GM12878 (cell line): ENCODE results near the gene KLF6. TPM values are rescaled to one million over a fixed set of nuclear protein-coding genes. Genes with fewer than 3 reads are reported as not detected.

Source experiments
- ATAC-seq: fragments of 200-7000 bp; cut with Tn5 transposase; 3 replicates; pipeline ENCODE4 v1.9.1; 2020; ENCODE audit warnings: mild to moderate bottlenecking, moderate library complexity
- BruUV-seq: library from RNA; stranded (reverse); fragments of 400-500 nt; replicated peaks from 2 replicates; lab custom pipeline; 2021; lab: Mats Ljungman, UMichigan
- CTCF ChIA-PET: fragments of 300-600 bp; sonication (Branson Sonifier 250); formaldehyde crosslinking; extraction: SDS; loops from one replicate; lab custom pipeline; 2021; ENCODE audit warnings: inconsistent platforms; lab: Yijun Ruan, JAX
- POLR2A ChIA-PET: fragments of 350-600 bp; formaldehyde crosslinking; extraction: SDS; loops from one replicate; lab custom pipeline; 2021; ENCODE audit warnings: inconsistent platforms; lab: Charles Lee
- RAD21 ChIA-PET: fragments of 300-600 bp; sonication (Branson Sonifier 250); formaldehyde crosslinking; loops from one replicate; lab custom pipeline; 2023; ENCODE audit warnings: antibody characterized with exemption; ENCODE audit not compliant: unreplicated experiment; lab: Charles Lee
- SMC1A ChIA-PET: fragments of 300-600 bp; sonication (Branson Sonifier 250); formaldehyde crosslinking; loops from one replicate; lab custom pipeline; 2023; ENCODE audit not compliant: unreplicated experiment, uncharacterized antibody; lab: Charles Lee
- DNase-seq: peaks from one replicate; pipeline ENCODE4 v3.0.0-alpha.2; 2011; ENCODE audit warnings: low read depth, low spot score
- FAIRE-seq: peaks from 3 replicates; lab custom pipeline; 2011; peaks lifted over from hg19 to GRCh38; lab: Jason Lieb, UNC
- H2AFZ ChIP-seq: 2 replicates; pipeline ENCODE4 v1.6.0; 2011; ENCODE audit warnings: low read depth, low read length, control low read depth; ENCODE audit not compliant: control insufficient read depth
- H3K27ac ChIP-seq: 2 replicates; pipeline ENCODE4 v1.5.1; 2011; ENCODE audit warnings: control low read depth; ENCODE audit not compliant: control insufficient read depth, insufficient read depth
- H3K27me3 ChIP-seq, 2 experiments: replicated peaks in 1 of 2; 2 replicates each; pipeline versions ENCODE4 v1.6.0 to v1.6.1; 2011; ENCODE audit warnings: low read length in 1 of 2; ENCODE audit not compliant: control insufficient read depth in 2 of 2, insufficient read depth in 2 of 2
- H3K36me3 ChIP-seq, 2 experiments: 2 replicates each; pipeline ENCODE4 v1.5.1; 2011; ENCODE audit warnings: low read length in 1 of 2; ENCODE audit not compliant: control insufficient read depth in 2 of 2, insufficient read depth in 2 of 2
- H3K4me1 ChIP-seq: 2 replicates; pipeline ENCODE4 v1.6.1; 2011; ENCODE audit warnings: mild to moderate bottlenecking, low read length, moderate library complexity, mixed read lengths; ENCODE audit not compliant: control insufficient read depth, insufficient read depth
- H3K4me2 ChIP-seq: 2 replicates; pipeline ENCODE4 v1.6.0; 2011; ENCODE audit warnings: control low read depth; ENCODE audit not compliant: control insufficient read depth, insufficient read depth
- H3K4me3 ChIP-seq: fragments of 200-600 bp; sonication (generic); 2 replicates; pipeline ENCODE4 v1.5.1; 2016
- H3K79me2 ChIP-seq: 2 replicates; pipeline ENCODE4 v1.6.0; 2011; ENCODE audit warnings: low read length; ENCODE audit not compliant: control insufficient read depth, insufficient read depth
- H3K9ac ChIP-seq: 2 replicates; pipeline ENCODE4 v1.8.0; 2011; ENCODE audit warnings: low read length, control low read depth, mixed read lengths; ENCODE audit not compliant: control insufficient read depth, insufficient read depth
- H3K9me3 ChIP-seq: replicated peaks from 3 replicates; pipeline ENCODE4 v1.5.1; 2011; ENCODE audit warnings: mild to moderate bottlenecking, low read length; ENCODE audit not compliant: control insufficient read depth, insufficient read depth
- H4K20me1 ChIP-seq: 2 replicates; pipeline ENCODE4 v1.6.0; 2011; ENCODE audit not compliant: control insufficient read depth, insufficient read depth
- IKZF2 ChIP-seq, 2 experiments: fragments of 450-650 bp; IDR thresholded peaks; 2 replicates each; pipeline ENCODE4 v1.6.1; 2017; ENCODE audit warnings: mild to moderate bottlenecking in 2 of 2, moderate library complexity in 2 of 2
- MEF2A ChIP-seq: IDR thresholded peaks from 2 replicates; pipeline ENCODE4 v1.6.1; 2011; ENCODE audit warnings: low read depth, mild to moderate bottlenecking, low read length, moderate library complexity; ENCODE audit not compliant: insufficient read depth
- POLR2AphosphoS2 ChIP-seq: IDR thresholded peaks from 2 replicates; pipeline ENCODE4 v1.6.1; 2011; ENCODE audit warnings: low read depth, mild to moderate bottlenecking, low read length, improper control_type of control experiment, moderate library complexity
- SIN3A ChIP-seq: IDR thresholded peaks from 2 replicates; pipeline ENCODE4 v1.6.1; 2012; ENCODE audit warnings: low read depth, low read length, improper control_type of control experiment
- WGBS: methylation state at CpG from one replicate; pipeline ENCODE4 v1.1.6; 2016; ENCODE audit warnings: low lambda C conversion rate; ENCODE audit not compliant: insufficient replicate concordance, insufficient coverage; ENCODE audit errors: missing lambda C conversion rate; 5-methylcytosine and 5-hydroxymethylcytosine counted together
- in situ Hi-C: fragments of 300-500 bp; cut with MboI; formaldehyde crosslinking; loops from 9 replicates; pipeline ENCODE4 v1.14.3; 2018; ENCODE audit warnings: mixed read lengths
- intact Hi-C: fragments of 100-400 bp; cut with micrococcal nuclease; formaldehyde crosslinking; loops from one replicate; pipeline ENCODE4 v1.14.2; 2022; ENCODE audit not compliant: unreplicated experiment
- polyA plus RNA-seq, 11 experiments: library from polyadenylated mRNA; depleted of rRNA in 4 of 11; unstranded in 6 of 11; stranded (reverse) in 5 of 11; fragments of >200 nt; fragmentation: Nextera tagmentation in 4 of 11; fragmentation: Illumina TruSeq in 1 of 11; extraction: Ambion mirVana in 4 of 11; extraction: Trizol in 1 of 11; gene quantifications; 1 replicate in 1 of 11; 2 replicates in 10 of 11; pipeline versions ENCODE4 v1.2.1 to v1.2.3, GENCODE V29; 2011 to 2016; ENCODE audit warnings: inconsistent platforms in 2 of 11, missing spikeins in 2 of 11, low read depth in 1 of 11
- total RNA-seq, 4 experiments: library from RNA; depleted of rRNA in 3 of 4; stranded (reverse); fragments of >200 nt in 3 of 4; fragmentation: Illumina TruSeq in 1 of 4; extraction: Trizol in 1 of 4; gene quantifications; 2 replicates each; pipeline versions ENCODE4 v1.2.1 to v1.2.3, GENCODE V29; 2013 to 2021
- TF ChIP-seq, protein P1 (sequence below): fragments of 450-650 bp; IDR thresholded peaks from 2 replicates; pipeline ENCODE4 v1.6.1; 2017; ENCODE audit warnings: mild to moderate bottlenecking, moderate library complexity

Gene KLF6
- total and polyA plus RNA-seq, 10 of the 15 experiments (the other 5 are each of a cell fraction or from before 2014, with no cell fraction given): 7.4 to 54.1 (median 23.5) TPM

DNA sequence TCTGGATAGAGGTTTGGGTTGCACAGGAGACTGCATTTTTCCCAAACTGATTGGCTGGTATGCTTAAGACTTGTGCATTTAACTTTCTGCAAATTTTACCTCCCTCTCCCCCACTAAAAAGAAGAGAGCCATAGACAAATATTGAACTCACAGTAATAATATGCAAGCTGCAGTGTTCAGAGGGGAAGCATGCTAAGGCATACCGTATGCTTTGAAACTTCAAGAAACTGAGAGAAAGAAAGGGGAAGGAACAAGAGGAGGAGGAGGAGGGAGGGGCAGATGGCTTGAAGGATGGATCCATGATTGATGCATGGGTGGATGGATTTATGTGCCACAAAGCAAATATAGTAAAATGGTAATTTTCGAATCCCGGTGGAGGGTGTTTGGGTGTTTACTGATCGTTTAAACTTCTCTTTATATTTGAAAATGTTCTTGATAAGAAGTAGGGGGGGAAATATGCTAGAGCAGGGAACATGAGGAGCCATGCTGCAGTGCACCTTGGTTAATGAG is 7.8 kb upstream of the KLF6 start:
- RAD21 ChIA-PET: no interaction called here
- ATAC-seq (peak; percentile 23; the same call in 1 of the 3 replicates), FAIRE-seq (no peak), DNase-seq (no peak)
- no peak overlapping the region for H3K9ac ChIP-seq
- SMC1A ChIA-PET: interaction anchor here (1.9 kb wide), 1 partner anchor 42 kb away, joined by 5 read pairs; no protein-coding TSS in a partner anchor
- H3K79me2 ChIP-seq: no peaks in the 10 kb centered on the region
- no peaks in the 10 kb centered on the region for H3K36me3 ChIP-seq
- H3K9me3 ChIP-seq: peaks cover 1% of the 10 kb centered on the region; the same call in 1 of the 3 replicates
- H2AFZ ChIP-seq: no peak overlapping the region
- no peaks in the 10 kb centered on the region for H4K20me1 ChIP-seq
- in situ Hi-C loops: no loop called here
- intact Hi-C loops: no loop called here
- POLR2A ChIA-PET: no interaction called here
- H3K4me2 ChIP-seq: no peak overlapping the region
- H3K27me3 ChIP-seq: no peaks in the 10 kb centered on the region
- TF ChIP-seq MEF2A (no peak), IKZF2 (IDR thresholded peaks at IDR 0.05) (no peak), POLR2AphosphoS2 (no peak), SIN3A (no peak)
- TF ChIP-seq, protein P1, sequence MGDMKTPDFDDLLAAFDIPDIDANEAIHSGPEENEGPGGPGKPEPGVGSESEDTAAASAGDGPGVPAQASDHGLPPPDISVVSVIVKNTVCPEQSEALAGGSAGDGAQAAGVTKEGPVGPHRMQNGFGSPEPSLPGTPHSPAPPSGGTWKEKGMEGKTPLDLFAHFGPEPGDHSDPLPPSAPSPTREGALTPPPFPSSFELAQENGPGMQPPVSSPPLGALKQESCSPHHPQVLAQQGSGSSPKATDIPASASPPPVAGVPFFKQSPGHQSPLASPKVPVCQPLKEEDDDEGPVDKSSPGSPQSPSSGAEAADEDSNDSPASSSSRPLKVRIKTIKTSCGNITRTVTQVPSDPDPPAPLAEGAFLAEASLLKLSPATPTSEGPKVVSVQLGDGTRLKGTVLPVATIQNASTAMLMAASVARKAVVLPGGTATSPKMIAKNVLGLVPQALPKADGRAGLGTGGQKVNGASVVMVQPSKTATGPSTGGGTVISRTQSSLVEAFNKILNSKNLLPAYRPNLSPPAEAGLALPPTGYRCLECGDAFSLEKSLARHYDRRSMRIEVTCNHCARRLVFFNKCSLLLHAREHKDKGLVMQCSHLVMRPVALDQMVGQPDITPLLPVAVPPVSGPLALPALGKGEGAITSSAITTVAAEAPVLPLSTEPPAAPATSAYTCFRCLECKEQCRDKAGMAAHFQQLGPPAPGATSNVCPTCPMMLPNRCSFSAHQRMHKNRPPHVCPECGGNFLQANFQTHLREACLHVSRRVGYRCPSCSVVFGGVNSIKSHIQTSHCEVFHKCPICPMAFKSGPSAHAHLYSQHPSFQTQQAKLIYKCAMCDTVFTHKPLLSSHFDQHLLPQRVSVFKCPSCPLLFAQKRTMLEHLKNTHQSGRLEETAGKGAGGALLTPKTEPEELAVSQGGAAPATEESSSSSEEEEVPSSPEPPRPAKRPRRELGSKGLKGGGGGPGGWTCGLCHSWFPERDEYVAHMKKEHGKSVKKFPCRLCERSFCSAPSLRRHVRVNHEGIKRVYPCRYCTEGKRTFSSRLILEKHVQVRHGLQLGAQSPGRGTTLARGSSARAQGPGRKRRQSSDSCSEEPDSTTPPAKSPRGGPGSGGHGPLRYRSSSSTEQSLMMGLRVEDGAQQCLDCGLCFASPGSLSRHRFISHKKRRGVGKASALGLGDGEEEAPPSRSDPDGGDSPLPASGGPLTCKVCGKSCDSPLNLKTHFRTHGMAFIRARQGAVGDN: no peak
- H3K4me3 ChIP-seq: no peak overlapping the region
- 55% methylated on average over 4 of the region's 4 CpGs for WGBS
- H3K4me1 ChIP-seq: peaks cover 4% of the 10 kb centered on the region; the same call in 1 of the 2 replicates
- no TSS peak for BruUV-seq
- CTCF ChIA-PET: no interaction called here
- H3K27ac ChIP-seq: no peak overlapping the region
